Osteoblast (primary cell): ENCODE results near the gene CRYL1. TPM values are rescaled to one million over a fixed set of nuclear protein-coding genes. Genes with fewer than 3 reads are reported as not detected.

Experiments
- DNase-seq: peaks from one replicate; pipeline ENCODE4 v3.0.0; 2011; ENCODE audit warnings: low spot score, mixed read lengths; ENCODE audit not compliant: insufficient read length; ENCODE audit errors: missing footprints
- H2AFZ ChIP-seq: 2 replicates; pipeline ENCODE4 v1.6.0; 2011; ENCODE audit warnings: mild to moderate bottlenecking, low read length
- H3K27ac ChIP-seq: 2 replicates; pipeline ENCODE4 v1.5.1; 2011; ENCODE audit warnings: mild to moderate bottlenecking, low read depth, low read length, moderate library complexity
- H3K27me3 ChIP-seq: 2 replicates; pipeline ENCODE4 v1.6.0; 2012; ENCODE audit warnings: mild to moderate bottlenecking, control low read depth, inconsistent platforms, low read length, moderate library complexity; ENCODE audit not compliant: insufficient read depth
- H3K36me3 ChIP-seq: 2 replicates; pipeline ENCODE4 v1.5.1; 2011; ENCODE audit warnings: mild to moderate bottlenecking, low read length, control low read depth, moderate library complexity; ENCODE audit not compliant: insufficient read depth
- H3K4me1 ChIP-seq: 2 replicates; pipeline ENCODE4 v1.5.1; 2011; ENCODE audit warnings: mild to moderate bottlenecking, low read length, control low read depth, moderate library complexity; ENCODE audit not compliant: insufficient read depth
- H3K4me2 ChIP-seq: 2 replicates; pipeline ENCODE4 v1.6.0; 2011; ENCODE audit warnings: mild to moderate bottlenecking, low read length; ENCODE audit not compliant: insufficient read depth
- H3K4me3 ChIP-seq: fragments of 200-600 bp; sonication (generic); 3 replicates; pipeline ENCODE4 v1.5.1; 2012; ENCODE audit warnings: mild to moderate bottlenecking, low read length, inconsistent platforms; ENCODE audit not compliant: insufficient read depth
- H3K79me2 ChIP-seq: 2 replicates; pipeline ENCODE4 v1.6.0; 2012; ENCODE audit warnings: mild to moderate bottlenecking, low read length, control low read depth, inconsistent platforms; ENCODE audit not compliant: insufficient read depth
- H3K9me3 ChIP-seq: 2 replicates; pipeline ENCODE4 v1.5.1; 2011; ENCODE audit warnings: low read depth, low read length, control low read depth
- H4K20me1 ChIP-seq: 2 replicates; pipeline ENCODE4 v1.6.0; 2012; ENCODE audit warnings: mild to moderate bottlenecking, low read length, control low read depth; ENCODE audit not compliant: insufficient read depth
- CTCF ChIP-seq: IDR thresholded peaks from 2 replicates; pipeline ENCODE4 v1.5.1; 2011; ENCODE audit warnings: mild to moderate bottlenecking, low read depth, low read length, moderate library complexity; ENCODE audit errors: extremely low read depth
- total RNA-seq: library from RNA; depleted of rRNA; stranded (reverse); fragments of >200 nt; gene quantifications from 2 replicates; pipeline ENCODE4 v1.2.3, GENCODE V29; 2012

Gene CRYL1
- total RNA-seq, 1 donor: 12.7 TPM

GRCh38 chr13:20429682-20430081 is 96.0 kb downstream of the CRYL1 start:
- peaks cover 4% of the 10 kb centered on the region for H4K20me1 ChIP-seq
- H3K4me3 ChIP-seq: no peak overlapping the region
- H3K79me2 ChIP-seq: no peaks in the 10 kb centered on the region
- H3K36me3 ChIP-seq: no peaks in the 10 kb centered on the region
- H3K4me2 ChIP-seq: no peak overlapping the region
- no peaks in the 10 kb centered on the region for H3K9me3 ChIP-seq
- no peak overlapping the region for H3K27ac ChIP-seq
- TF ChIP-seq CTCF: no peak
- no peak for DNase-seq
- no peak overlapping the region for H2AFZ ChIP-seq
- peaks cover under 1% of the 10 kb centered on the region for H3K27me3 ChIP-seq
- peaks cover 4% of the 10 kb centered on the region for H3K4me1 ChIP-seq

GRCh38 chr13:20428666-20429644 is 96.7 kb downstream of the CRYL1 start:
- Histone ChIP-seq H3K4me2 (no peak overlapping the region), H4K20me1 (peaks cover 8% of the 10 kb centered on the region), H3K36me3 (no peaks in the 10 kb centered on the region), H3K9me3 (no peaks in the 10 kb centered on the region), H3K79me2 (no peaks in the 10 kb centered on the region), H3K27me3 (peaks cover 8% of the 10 kb centered on the region), H3K4me1 (peaks cover 4% of the 10 kb centered on the region), H3K27ac (no peak overlapping the region), H2AFZ (no peak overlapping the region), H3K4me3 (no peak overlapping the region)
- TF ChIP-seq CTCF: no peak
- no peak for DNase-seq

GRCh38 chr13:20426766-20427448 is 98.8 kb downstream of the CRYL1 start:
- Histone ChIP-seq H3K27ac (no peak overlapping the region), H3K4me1 (peaks cover 4% of the 10 kb centered on the region), H3K36me3 (no peaks in the 10 kb centered on the region), H3K4me3 (no peak overlapping the region), H3K9me3 (no peaks in the 10 kb centered on the region), H3K4me2 (no peak overlapping the region), H4K20me1 (peaks cover 6% of the 10 kb centered on the region), H2AFZ (no peak overlapping the region), H3K79me2 (no peaks in the 10 kb centered on the region), H3K27me3 (peaks cover 22% of the 10 kb centered on the region)
- DNase-seq: peak; percentile 22
- TF ChIP-seq CTCF: no peak

- peaks cover 4% of the 10 kb centered on the region for H3K4me1 ChIP-seq
- no peak overlapping the region for H3K27ac ChIP-seq
- no peaks in the 10 kb centered on the region for H3K9me3 ChIP-seq
- no peaks in the 10 kb centered on the region for H3K36me3 ChIP-seq
- H2AFZ ChIP-seq: no peak overlapping the region
- H3K27me3 ChIP-seq: peaks cover 22% of the 10 kb centered on the region
- no peak overlapping the region for H3K4me3 ChIP-seq
- H4K20me1 ChIP-seq: peaks cover 6% of the 10 kb centered on the region
- H3K79me2 ChIP-seq: no peaks in the 10 kb centered on the region
- TF ChIP-seq CTCF: no peak
- peak; percentile 25 for DNase-seq
- H3K4me2 ChIP-seq: no peak overlapping the region
Measured at GRCh38 chr13:20425819-20426219, 99.8 kb downstream of the CRYL1 start.
